Ramos (cell line): Measurements from ENCODE around the gene ITGA5.

Experiments used
- in situ Hi-C: fragments of 300-500 bp; cut with MboI; formaldehyde crosslinking; loops from one replicate; pipeline ENCODE4 v1.14.3; 2022; ENCODE audit warnings: low sequenced_read_pairs; ENCODE audit not compliant: unreplicated experiment

The ITGA5 gene

DNA sequence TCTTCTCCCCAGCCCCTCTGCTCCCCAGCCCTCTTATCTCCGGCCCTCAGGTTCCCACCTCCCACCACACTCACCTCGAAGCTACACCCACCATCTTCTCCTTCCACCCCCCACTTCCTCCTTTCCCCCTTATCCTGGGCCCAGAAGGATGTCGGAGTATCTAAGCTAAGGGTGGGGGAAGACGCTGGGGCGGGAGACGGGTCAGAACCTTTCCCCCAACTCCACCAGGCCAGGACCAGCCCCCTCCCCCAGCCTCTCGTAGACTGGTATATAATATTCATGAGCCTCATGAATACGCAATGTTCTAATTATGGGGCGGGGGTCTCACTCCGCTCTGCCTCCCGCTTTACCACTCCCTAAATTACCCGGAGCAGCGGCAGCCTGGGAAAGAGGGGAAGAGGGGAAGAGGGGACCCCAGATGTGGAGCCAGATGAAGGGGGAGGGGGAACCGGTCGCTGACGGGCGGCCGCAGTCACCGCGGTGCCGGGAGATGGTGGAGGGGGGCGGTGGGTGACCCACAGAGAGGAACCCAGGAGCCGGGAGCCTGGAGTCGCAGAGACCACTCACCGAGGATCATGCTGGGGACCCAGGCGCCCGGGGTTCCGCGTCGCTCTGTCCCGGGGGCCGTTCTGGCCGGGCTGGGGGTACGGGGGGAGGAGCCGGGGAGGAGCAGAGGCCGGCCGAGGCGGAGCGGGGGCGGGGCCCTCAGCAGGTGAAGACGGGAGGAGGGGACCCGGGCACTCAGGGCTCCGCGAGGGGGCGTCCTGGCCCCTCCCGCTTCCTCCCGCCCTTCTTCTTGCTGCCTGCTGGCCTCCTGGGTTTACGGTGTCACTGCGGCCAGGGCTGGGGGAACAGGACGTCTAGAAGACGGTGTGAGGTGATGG is 28.2 kb downstream of the ITGA5 start:
- in situ Hi-C loops: no loop called here

GRCh38 chr12:54390176-54390667 is 28.8 kb downstream of the ITGA5 start:
- in situ Hi-C loops: no loop called here

DNA sequence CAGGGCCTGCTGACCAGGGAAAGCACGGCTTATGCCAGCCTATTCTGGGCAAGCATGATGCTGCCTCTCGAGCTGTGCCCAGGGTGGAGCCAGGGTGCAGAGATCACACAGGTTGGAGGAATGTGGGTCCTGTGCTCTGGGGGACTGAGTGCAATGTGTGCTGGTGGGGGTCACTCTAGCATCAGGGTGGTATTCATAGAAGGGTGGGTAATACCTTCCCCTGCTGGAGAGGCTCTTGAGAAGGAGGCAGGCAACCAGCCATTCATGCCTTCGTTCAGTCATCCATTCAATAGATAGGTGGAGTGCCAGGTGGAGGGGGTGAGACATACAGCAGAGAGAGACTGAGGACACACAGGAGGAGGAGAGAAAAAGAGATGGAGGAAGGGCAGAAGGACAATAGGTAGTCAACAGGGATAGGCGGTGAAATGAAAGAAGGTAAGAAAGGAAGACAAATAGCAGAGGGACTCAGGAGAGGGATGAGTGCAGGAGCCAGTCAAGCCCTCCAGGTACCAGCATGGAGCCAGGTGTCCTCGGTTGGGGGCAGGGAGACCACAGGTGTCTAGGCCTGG is 29.4 kb downstream of the ITGA5 start:
- in situ Hi-C loops: no loop called here

GRCh38 chr12:54389134-54389508 is 29.9 kb downstream of the ITGA5 start:
- in situ Hi-C loops: no loop called here

DNA sequence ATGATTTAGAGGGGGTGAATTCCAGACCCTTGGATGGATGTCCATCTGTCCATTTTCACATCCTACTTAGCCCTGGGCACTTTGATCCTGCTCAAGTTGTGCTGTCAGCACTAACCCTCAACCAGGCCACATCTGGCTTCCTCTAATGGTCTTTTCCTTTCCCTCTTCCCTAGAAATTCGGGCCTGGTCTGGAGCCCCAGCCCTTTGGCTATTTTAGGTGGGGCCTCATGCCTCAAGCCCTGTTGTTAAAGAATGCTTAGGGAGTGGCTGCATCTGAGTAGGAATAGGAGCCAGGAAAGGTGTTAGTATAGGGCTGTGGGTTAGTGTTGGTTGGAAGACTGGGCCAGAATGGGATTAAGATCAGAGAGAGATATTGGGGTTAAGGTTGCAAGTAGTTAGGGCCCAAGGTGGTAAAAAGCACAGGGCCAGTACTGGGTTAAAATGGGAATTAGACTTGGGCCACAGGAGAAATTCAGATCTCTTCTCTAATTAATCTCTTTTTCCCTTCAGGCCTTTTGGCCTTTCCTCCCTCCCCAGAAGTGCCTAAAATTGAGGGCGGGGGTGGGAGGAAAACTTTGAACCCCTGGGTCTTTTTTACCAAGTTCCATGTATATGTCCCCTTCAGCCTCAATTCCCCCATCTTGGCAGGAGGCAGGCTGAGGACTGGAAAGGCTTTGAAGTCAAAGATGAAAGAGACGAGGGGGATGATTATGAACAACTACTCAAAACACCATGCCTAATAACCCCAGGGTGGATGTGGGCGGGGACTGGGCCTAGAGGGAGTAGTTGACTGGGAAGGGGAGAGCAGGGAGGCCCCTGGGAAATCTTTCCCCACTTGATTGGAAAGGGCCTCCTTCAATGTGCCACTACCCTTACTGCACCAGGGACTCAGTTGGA is 30.6 kb downstream of the ITGA5 start:
- in situ Hi-C loops: no loop called here

DNA sequence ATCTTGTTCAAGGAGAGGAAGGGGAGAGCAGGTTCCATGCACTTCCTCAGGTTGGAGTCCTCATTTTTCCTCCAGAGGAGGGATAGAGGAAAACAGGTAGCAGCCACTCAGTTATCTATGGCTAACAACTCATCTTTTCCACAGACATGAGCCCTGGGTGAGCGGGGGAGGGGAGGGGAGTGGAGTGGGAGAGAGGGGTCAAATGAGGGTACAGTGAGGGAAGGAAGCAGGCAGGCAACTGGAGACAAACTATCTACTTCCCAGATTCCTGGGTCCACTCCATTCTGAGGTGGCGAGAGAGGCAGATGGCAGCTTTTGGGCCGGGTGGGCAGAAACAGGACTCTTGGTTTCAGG is 32.0 kb downstream of the ITGA5 start:
- in situ Hi-C loops: no loop called here

- in situ Hi-C loops: no loop called here
Measured at GRCh38 chr12:54386403-54387113, 32.5 kb downstream of the ITGA5 start.

DNA sequence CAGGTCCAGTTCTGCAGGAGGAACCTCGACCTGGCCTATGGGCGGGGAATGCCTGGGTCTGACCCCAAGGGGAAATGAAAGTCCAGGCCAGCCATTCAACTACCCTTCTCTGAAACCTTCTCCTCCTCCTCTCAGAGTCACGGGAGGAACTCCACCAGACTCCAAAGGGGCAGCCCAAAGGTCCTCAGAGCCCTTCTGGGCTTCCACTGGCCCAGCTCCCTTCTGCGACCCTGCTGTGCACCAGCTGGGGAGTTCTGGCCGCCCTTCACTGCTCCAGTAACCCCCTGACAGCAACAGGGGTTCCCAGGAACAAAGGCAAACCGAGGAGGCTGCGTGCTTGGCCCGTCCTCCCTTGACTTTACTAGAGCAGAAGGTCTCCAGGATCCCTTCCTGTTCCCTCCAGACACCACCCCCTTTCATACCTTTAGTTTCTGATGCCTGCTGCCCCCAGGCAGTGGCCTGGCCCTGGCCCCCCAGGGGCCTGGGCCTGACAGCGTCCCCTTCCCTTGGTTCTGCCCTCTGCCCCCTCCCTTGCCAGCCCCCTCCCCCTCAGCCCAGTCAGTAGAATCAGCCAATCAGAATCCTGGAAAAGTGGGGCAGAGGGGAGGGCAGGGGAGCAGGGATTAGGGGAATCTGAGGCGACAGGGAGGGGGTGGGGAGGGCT is 33.7 kb downstream of the ITGA5 start:
- in situ Hi-C loops: no loop called here

DNA sequence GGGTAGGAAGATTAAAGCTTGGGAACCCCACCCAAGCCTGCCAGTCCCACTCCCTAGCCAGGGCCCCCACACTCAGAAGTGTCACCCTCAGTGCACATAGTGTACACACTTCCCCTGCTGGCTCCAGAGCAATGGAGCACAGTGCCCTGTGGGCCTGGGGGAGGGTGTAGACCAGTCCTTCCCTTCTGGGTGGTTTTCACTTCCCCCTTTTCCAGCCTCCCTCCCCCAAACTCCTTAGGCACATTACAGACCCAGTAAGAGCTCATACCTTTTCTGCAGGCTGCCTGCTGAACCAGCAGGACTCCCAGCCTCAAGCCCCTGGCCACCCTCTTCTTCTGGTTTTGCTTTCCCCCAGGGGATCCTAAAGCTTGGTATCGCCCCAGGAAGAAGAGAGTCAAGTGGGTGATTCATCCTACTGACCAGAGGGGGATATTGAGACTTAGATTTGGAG is 34.5 kb downstream of the ITGA5 start, which contains the start of gene ZNF385A:
Gene ZNF385A (minus strand): TSS at position 143 of the 451 bp plus-strand sequence. CDS start 219 bp downstream, outside the sequence.
- in situ Hi-C loops: no loop called here

DNA sequence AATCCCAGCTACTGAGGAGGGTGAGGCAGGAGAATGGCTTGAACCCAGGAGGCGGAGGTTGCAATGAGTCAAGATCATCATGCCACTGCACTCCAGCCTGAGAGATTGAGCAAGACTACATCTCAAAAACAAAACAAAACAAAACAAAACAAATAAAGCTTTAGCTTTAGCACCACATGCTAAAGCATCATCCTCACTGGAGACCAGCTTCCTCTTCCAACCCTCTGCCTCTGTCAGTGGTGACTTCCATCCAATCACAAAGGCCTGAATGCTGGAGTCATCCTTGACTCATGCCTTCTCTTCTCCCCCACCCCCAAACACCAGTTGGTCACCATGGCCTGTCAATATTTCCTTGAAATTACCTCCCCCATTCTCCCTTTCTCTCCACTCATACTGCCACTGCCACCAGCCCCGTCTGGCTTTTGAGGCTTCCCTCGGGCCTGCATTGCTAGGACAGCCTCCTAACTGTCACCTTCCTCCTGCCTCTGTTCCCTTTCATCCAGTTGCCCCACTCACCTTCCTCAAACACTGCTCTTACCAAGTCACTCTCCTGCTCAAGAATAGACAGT is 35.9 kb downstream of the ITGA5 start:
- in situ Hi-C loops: no loop called here

DNA sequence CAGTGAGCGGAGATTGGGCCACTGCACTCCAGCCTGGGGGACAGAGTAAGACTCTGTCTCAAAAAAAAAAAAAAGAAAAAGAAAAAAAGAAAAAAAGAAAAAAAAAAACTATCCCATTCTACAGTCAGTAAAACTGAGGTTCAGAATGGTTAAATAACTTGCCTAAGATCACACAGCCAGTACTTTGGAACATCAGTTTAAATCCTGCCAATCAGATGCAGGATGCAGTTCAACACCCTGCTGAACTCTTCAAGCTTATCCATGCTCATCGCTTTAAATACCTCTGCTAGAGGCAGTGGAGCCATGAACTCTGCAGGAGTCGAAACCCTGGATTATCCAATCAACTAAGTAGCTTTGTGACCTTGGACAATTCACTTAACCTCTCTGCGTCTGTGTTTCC is 37.9 kb downstream of the ITGA5 start:
- in situ Hi-C loops: no loop called here

- in situ Hi-C loops: no loop called here
Measured at GRCh38 chr12:54379398-54380201, 39.5 kb downstream of the ITGA5 start.

DNA sequence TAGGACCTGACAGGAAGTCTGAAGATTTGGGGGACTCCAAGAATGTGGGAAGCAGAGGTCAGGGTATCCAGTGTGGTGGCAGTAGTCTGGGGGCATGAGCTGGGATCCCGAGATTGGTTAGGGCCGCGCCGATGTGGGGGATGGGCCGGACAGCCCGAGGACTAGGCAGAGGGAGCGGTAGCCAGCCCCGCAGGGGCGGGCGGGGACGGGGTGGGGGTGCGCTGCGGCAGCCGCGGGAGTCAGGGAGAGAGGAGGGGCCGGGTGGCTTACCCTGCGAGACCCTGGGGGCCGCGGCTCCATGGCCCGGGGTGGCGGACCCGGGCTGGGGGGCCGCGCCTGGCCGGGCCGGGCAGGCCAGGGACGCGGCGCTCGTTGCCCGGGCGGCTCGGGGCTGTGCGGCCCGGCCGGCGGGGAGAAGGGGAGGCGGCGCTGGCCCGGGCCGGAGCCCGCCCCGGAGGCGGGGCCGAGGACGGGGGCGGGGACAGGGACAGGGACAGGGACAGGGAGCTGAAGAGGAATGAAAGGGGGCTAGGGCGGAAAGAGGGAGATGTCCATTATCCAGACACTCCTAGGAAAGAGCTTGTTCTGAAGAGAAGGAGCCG is 40.2 kb downstream of the ITGA5 start:
- in situ Hi-C loops: no loop called here

- in situ Hi-C loops: no loop called here
Measured at GRCh38 chr12:54377797-54378515, 41.1 kb downstream of the ITGA5 start.

DNA sequence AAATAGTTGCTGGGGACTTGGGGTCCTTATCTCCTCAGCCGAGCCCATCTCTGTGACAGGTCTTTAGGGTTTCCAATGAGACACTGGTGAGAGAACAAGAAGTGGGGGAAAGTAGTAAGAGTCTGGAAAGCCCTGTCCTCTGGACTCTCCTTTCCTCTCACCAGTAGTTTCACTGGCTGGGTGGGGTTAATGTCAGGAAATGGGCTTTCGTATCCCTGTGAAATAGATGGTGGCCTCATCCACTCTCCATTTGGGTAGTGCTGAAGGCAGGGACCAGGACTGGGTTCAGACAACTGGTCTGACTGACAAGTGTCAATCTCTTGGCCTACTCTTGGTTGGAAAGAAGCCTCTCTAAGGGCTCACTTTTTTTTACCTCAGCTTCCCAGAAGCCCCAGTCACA is 42.1 kb downstream of the ITGA5 start:
- in situ Hi-C loops: no loop called here

DNA sequence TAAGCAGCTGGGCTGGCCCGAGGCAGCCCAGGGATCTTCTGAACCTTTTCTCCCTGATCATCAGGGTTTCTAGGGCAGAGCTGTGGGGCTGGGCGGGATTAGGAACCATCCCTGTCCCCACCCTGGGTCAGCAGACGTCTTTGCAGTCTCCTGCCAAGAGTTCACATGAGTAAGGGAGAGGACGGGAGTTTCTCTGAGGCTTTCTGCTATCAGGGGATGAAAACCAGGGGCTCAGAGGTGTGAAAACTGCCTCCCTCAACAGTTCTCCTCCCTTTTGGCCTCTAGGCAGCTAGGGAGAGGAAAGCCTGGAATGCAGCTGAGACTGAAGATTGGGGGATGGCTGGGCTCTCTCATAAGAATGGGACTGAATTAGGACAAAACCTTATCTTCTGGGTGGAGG is 42.5 kb downstream of the ITGA5 start:
- in situ Hi-C loops: no loop called here

- in situ Hi-C loops: no loop called here
Measured at GRCh38 chr12:54375259-54375579, 43.8 kb downstream of the ITGA5 start.
